HG03354 (cell line): ENCODE data around the gene CACNG6.
"Not testable (repeated sequence)": the region's sequence is repeated elsewhere in the genome, so short reads cannot be mapped to it uniquely, and the experiment has no call there.

Source experiments
- ATAC-seq: cut with Tn5 transposase; IDR thresholded peaks from one replicate; pipeline ENCODE4 v1.9.1; 2021; ENCODE audit warnings: mild to moderate bottlenecking; ENCODE audit not compliant: unreplicated experiment, poor library complexity, severe bottlenecking

CACNG6 gene, protein sequence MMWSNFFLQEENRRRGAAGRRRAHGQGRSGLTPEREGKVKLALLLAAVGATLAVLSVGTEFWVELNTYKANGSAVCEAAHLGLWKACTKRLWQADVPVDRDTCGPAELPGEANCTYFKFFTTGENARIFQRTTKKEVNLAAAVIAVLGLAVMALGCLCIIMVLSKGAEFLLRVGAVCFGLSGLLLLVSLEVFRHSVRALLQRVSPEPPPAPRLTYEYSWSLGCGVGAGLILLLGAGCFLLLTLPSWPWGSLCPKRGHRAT

DNA sequence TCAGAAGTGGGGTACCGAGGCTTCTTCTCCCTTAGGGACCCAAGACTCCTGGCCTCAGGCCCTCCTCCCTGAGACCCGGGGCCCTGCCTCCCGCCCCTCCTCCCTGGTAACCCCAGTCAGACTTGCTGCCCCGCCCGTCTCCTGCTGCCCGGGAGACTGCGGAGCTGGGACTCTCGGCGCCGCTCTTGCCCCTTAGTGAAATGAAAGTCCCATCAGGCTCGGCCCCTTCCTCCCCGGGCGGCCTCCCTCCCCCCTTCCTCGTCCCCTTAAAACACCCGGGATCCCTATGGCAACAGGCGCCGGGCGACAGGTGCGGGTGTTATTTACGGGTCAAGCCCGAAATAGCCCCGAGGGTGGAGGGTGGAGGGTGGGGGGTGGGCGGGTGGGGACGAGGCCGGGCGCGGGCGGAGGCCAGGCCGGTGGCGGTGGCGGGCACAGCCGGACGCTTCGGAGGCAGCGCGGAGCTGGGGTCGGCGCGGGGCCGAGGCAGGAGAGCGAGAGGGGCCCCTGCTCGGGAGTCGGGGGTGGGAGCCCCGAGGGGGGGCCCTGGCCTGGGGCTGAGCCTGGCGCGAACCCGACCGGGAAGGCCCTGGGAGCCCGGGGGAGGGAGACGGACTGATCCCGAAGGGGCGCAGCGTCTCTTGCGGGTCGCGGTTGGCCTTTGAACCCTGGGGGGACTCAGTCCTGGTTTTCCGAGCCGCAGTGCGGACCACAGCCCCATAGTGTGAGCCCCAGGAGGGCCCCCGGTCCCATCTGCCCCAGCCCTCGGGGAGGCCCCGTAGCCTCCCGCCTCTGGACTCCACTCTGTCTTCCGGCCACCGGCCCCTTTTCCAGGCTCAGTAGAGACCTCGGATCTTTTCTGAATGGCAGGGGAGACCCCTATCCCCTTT lies at the start of gene CACNG6:
TSS of gene CACNG6 (plus strand) at position 414 of the 890 bp plus-strand sequence. CDS start 1,241 bp downstream, outside the sequence.
- ATAC-seq, result no peak

DNA sequence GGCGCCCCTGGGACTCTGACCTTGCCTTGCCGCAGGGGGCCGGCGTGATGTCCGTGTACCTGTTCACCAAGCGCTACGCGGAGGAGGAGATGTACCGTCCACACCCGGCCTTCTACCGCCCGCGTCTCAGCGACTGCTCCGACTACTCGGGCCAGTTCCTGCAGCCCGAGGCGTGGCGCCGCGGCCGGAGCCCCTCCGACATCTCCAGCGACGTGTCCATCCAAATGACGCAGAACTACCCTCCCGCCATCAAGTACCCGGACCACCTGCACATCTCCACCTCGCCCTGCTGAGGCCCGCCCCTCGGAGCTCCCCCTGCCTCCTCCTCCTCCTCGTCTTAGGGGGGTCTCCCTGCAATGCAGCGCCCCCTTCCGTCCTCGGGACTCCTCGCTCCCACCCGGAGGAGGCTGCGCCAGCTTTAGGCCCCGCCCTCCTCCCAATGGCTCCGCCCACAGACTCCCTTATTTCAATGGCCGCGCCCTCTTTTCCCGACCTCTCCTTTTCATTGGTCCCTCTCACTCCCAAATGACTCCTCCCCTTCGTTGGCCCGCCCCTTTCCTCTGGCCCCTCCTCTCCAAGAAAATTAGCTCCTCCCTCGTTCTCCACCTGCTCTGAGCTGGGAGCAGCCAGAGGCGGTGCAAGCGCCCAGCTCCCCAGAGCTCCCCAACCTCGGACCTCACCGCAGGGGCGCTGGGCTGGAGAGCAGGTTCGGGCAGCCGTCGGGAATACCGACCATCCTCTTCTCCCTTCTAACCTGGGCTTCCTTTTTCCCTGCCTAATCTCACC lies 49.2 kb upstream of the CACNG6 start:
- ATAC-seq, result no peak

DNA sequence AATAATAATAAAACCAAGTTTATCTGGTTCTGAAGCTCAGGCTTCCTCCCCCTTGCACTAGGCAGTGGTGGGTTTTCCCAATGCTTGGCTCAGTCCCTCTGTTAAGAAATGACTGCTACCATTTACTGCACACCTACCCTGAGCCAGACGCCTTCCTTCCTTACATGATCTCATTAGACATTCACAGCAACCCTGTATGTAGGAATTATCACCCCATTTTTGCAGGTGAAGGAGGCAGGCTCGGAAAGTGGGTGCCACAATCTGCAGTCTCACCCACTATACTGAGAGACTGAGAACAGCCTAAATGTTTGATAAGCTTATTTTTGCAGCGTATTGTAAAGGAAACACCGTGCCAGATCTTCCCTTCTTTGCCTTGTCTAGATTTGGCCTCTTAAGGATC lies 47.0 kb upstream of the CACNG6 start:
- no peak for ATAC-seq

DNA sequence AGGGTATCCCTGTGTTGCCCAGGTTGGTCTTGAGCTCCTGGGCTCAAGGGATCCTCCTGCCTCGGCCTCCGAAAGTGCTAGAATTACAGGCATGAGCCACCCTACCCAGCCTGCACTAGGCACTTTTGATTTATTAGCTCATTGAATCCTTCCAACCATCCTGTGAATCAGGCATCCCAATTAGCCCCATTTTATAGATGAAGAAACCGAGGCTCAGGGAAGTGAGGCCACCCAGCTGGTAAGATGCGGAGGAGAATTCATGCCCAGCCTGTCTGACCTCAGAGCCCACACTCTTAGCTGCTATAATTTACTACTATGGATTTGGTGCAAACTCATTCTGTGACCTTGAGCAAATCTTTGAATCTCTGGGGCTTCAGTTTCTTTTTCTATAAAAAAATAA lies 46.5 kb upstream of the CACNG6 start:
- ATAC-seq, result no peak

DNA sequence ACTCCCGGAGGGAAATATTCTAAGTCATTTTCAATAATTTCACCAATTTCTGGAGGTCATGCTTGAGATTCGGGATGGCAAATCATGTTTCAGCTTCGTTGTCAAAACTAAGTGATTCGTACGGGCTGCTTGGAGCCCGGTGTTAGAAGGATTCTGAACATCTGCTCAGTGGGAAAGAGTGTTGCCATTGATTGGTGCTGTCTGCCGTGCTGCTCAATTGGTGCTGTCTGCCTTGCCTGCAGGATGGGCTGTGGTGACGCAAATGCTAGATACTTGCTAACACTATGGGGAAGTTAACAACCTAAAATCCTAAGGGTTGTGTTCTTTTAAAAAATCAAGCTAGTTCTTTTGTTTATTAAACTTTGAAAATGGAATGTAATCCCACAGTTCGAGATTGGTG lies 46.0 kb upstream of the CACNG6 start:
- ATAC-seq, result no peak

DNA sequence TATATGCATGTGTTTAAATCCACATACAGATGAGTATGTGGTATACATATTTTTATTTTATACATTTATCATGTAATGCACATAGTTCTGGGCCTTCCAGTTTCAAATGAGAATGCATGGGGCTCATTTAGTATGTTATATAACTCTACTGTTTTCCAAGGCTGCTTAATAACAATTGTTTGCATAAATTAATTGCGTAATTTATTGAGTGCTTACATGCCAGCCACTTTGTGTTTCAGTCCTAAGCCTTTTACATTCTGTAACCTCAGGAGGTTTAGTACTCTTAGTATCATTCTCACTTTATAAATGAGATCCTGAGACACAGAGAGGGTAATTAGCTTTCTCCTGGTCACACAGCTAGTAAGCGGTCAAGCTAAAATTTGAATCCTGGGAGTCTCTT lies 45.4 kb upstream of the CACNG6 start:
- no peak for ATAC-seq

DNA sequence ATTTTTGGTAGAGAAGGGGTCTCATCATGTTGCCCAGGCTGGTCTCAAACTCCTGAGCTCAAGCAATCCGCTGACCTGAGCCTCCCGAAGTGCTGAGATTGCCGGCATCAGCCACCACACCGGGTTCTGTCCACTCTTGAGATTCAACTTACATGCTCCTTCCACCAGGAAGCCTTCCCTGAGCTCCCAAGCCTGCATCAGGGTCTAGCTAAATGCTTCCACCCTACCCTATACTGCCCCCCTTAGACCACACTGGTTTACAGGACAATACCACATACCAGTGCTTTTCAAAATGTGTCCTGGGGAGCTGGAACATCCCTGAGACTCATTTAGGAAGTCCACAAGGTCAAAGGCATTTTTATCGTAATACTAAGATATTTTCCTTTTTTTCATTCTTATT lies 43.8 kb upstream of the CACNG6 start:
- no peak for ATAC-seq

DNA sequence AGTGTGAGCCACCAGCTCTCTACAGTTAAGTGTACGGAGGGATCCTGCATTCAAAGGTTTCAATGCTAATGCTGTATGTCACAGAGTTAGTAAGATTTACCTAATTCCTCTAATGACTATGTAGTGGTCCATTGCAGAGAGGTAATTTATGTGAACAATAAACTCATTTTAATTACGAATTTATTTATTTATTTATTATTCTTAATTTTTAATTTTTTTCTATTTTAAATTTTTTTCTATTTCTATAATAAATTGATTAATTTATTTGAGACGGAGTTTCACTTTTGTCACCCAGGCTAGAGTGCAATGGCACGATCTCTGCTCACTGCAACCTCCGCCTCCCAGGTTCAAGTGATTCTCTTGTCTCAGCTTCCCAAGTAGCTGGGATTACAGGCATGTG lies 42.8 kb upstream of the CACNG6 start:
- not testable (repeated sequence) for ATAC-seq

DNA sequence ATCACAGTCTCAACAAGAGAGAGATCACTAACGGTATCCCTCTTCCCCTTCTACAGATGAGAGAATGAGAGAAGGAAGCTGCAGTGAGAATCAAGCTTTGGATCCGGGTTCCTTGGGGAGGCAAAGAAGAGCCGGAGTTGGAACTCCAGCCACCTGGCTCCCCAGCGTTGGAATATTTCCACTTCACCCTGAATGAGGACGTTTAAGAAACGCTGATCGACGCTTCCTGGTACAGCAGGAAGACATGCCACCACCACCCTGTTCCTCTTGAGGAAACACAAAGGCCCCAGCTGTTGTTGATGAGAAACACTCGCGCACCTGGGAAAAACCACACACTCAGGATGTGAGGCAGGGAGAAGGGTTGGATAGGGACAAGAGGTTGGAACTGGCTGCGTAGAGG lies 40.0 kb upstream of the CACNG6 start:
- no peak for ATAC-seq

DNA sequence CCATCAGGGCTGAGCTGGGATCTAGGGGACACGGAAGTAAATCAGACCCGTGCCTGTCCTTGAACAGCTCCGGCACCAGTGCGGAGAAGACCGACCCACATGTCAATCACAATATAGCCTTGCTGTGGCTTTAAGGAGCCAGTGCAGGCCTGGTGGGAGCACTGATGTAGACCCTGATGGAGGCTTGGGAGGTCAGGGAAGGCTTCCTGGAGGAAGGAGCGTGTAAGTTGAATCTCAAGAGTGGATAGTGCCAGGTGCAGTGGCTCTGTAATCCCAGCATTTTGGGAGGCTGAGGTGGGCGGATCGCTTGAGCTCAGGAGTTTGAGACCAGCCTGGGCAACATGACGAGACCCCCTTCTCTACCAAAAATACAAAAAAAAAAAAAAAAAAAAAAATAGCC lies 39.5 kb upstream of the CACNG6 start:
- ATAC-seq, result no peak

DNA sequence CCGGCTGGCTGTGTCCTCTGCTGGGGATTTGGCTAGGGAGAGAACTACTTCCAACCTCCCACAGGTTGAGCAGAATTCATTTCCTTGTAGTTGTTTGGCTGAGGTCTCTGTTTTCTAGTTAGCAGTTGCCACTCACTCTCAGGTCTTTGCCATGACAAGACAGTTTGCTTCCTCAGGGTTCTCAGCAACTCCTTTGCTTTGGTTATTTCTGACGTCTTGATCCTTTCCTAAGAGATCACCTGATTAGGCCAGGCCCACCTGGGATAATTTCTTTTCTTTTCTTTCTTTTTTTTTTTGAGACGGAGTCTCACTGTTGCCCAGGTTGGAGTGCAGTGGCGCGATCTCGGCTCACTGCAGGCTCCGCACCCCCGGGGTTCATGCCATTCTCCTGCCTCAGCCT lies 38.1 kb upstream of the CACNG6 start:
- no peak for ATAC-seq

DNA sequence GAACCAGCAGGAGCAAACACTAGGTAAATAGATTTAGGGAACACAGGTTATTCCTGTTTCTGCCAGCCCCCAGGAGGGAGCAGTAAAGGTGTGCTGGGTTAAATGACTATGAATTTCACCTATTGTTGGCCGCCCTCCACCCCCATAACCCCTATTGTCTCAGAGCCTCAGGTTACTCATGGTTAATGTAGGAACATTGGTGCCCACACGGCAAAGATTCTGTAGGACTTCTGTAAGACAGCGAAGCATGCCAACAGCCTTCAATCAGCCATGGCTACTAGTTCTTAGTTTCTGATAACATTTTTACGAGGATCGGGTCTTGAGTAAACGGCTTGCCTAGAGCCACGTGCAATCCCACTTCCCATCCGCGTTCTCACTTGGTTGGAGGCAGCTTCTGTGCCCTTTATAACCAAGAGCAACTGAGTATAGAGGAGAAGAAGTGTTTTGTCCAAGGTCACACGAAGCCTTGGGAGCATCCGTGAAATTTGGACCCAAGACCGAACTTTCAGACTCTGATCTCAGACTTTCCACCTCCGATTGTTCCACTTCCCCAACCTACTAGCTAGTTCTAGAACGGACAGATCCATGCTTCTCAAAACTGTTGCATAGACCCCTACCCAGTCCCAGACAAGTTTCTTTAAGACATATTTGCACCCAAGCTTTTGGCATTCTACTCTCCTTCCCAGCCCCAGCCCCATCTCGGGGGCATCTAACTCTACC lies 33.8 kb upstream of the CACNG6 start:
- no peak for ATAC-seq

DNA sequence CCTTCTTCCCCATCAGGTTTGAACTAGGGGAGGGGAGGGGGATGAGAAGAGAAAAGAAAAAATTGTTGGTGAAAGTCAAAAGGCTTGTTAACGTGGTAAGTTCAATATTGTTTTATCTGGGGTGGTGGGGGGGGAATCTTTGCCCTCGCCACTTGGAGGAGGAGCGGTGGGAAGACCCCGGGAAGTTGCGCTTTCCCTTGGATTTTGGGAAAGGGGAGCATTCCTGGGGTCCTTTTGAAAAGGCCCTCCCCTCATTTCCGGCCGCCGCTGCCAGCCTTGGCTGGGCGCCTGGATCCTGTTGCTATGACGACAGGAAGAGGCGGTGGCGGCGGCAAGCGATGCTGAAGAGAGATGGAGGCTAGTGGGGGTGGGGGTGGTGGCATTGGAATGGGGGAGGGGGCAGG lies 33.3 kb upstream of the CACNG6 start:
- ATAC-seq, result no peak

DNA sequence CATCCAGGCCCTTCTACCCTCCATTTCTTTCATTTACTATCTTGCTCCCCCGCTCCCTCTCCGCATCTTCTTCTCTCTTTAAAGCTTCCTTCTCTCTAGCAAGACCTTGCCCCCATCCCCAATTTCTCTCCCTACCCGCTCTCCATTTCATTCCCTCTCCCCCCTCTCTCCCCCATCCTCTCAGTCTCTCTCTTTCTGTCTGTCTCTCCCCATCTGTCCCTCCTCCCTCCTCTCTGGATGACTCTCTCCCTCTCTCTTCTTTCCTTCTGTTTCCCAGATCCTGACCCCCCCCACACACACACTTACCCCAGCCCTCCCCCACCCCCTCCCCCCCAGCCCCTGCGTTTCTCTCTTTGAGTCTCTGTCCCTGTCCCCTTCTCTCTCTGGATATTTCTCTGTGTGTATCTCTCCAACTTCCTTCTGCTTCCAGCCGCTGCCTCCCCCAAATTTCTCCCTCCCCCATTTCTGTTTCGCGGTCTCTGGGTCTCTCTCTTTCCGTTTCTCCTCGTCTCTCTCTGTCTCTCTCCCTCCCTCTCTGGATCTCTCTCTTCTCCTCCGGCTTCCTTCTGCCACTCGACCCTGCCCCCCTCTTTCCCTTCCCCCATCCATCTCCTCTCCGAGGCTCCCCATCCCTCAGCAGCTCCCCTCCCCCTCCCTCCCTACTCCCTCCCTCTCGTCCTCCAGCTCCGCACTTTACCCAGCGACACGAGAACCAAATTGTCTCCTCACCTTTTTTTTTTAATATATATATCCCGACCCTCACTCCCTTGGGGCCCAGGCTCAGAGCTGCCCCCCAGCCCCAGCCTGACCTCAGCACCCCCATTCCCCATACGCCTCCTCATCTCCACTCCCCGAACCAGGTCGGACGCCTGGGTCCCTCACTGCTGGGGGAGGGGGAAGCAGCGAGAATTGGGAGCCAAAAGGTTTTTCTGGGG lies 32.3 kb upstream of the CACNG6 start:
- ATAC-seq, result no peak

DNA sequence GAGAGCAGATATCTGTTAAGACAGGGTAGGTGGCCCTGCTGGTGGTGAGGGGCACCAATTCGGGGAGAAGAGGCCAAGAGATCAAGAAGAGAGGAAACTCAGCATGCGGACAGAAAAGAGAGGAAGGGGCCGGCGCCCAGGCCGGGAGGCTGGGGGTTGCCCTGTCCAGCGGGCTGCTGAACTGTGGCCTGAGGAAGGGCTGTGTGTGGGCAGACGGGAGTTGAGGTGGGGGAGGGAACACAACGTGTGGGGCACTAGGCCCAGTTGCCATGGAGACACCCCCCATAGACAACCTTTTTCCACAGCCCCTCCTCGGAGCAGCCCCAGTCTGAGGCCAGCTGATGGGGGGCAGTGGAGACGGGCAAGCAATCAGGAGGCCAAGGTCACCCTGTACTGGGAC lies 31.2 kb upstream of the CACNG6 start:
- ATAC-seq, result no peak

DNA sequence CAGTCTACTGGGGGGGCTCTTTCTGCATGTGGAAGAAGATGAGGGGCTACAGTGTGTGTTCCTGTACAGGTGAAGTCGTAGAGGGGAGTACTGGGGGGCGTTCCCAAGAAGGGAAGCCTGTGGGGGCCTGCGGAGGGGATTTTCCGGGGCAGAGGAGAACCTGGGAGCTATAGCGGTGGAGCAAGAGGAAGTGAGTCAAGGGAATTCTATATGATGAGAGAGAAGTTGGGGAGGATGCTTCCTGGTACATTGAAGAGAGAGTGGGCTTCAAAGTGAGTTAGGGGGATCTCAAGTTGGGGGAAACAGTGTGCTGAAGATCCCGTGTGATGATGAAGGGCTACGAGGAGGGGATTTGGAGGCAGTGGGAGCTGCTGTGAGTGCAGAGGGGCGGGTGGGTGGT lies 30.6 kb upstream of the CACNG6 start:
- ATAC-seq, result no peak

DNA sequence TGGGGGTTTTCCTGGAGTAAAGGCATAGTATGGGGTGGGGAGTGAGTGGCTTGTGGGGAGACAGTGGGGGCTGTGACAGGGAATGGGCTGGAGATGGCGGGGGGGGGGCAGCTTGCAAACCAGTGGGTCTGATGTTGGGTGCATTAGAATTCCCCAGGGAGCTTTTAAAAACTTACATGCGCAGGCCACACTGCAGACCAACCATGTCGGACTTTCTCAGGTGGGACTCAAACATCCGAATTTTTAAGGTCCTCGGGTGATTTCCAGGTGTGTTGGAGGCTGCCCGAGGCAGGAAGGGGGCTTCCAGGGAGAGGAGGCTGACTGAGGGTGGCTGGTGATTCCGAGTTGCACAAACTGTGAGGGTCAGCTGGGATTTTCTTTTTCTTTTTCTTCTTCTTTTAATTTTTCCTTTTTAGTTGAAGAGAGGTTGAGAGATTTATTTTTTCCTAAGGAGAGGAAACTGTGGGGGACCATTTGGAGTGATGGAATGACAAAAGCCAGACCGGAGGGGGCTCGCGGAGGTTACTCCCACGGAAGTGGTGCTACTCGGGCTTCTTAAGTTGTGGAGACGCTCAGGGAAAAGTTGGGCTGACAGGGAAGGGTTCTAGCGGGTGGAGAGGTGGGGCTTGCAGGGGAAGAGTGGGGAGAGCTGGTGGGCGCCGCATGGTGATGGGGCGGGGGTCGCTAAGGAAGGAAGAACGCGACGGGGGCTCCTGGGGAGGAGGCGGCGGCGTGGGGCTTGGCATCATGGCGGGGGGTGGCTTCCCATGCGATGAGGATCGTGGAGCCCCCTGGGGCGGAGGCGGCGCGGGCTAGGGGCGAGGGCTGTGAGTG lies 29.7 kb upstream of the CACNG6 start:
- no peak for ATAC-seq

DNA sequence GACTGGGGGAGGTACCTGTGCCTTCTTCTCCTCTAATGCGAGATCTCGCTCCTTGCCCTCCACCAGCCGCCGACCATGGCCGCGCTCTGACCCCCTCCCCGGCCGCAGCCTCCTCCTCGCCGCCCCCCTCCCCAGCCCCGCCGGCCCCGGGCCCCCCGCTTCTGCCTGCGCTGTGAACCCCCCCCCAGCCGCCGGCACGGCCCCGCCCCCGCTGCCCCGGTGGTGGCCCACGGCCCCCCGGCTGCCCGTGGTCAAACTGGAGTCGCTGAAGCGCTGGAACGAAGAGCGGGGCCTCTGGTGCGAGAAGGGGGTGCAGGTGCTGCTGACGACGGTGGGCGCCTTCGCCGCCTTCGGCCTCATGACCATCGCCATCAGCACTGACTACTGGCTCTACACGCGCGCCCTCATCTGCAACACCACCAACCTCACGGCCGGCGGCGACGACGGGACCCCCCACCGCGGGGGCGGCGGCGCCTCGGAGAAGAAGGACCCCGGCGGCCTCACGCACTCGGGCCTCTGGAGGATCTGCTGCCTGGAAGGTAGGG lies 28.5 kb upstream of the CACNG6 start, which contains the start of gene CACNG8:
TSS of gene CACNG8 (plus strand) at position 51 of the 545 bp plus-strand sequence.
- no peak for ATAC-seq
